ENCODE measurements around the gene ATP6V1D. TPM values are rescaled to one million over a fixed set of nuclear protein-coding genes. Genes with fewer than 3 reads are reported as not detected.

The ATP6V1D gene
- total RNA-seq, 1 experiment from 2014 or later = 77.4 TPM

- no peaks in the 10 kb centered on the region for H3K9me3 ChIP-seq
- H3K4me3 ChIP-seq (ENCODE audit: low read depth, low read length) = no peak overlapping the region
- H3K9me3 Mint-ChIP-seq (ENCODE audit: unreplicated experiment) = peaks cover 10% of the 10 kb centered on the region
- no peaks in the 10 kb centered on the region for H3K36me3 ChIP-seq (ENCODE audit: control insufficient read depth, insufficient read depth, low read length)
- no peak for TF ChIP-seq CTCF (IDR thresholded peaks at IDR 0.05; ENCODE audit: insufficient read depth in 1 of 2, low read depth in 1 of 2, low read length in 1 of 2, severe bottlenecking in 1 of 2, unreplicated experiment in 1 of 2)
- intact Hi-C loops (cut with micrococcal nuclease; ENCODE audit: unreplicated experiment) = no loop called here
- H3K27me3 ChIP-seq (replicated peaks; ENCODE audit: control insufficient read depth, insufficient read depth, low read length) = no peaks in the 10 kb centered on the region
- no TSS peak for BruUV-seq (replicated peaks)
- peak overlapping the region; percentile 93 for H3K27ac Mint-ChIP-seq (ENCODE audit: unreplicated experiment)
- no peak for DNase-seq
- H3K27me3 Mint-ChIP-seq (ENCODE audit: insufficient read depth, unreplicated experiment) = no peaks in the 10 kb centered on the region
- ChIA-PET CTCF (interaction anchor here (0.8 to 1.0 kb wide), 2 partner anchors 36 to 131 kb away, joined by 3 read pairs; partner anchors contain the start of gene ATP6V1D), POLR2A (no interaction called here)
- H3K4me3 Mint-ChIP-seq (ENCODE audit: unreplicated experiment) = no peak overlapping the region
- peaks cover 21% of the 10 kb centered on the region for H3K4me1 Mint-ChIP-seq (ENCODE audit: low read depth, unreplicated experiment)
- H3K36me3 Mint-ChIP-seq (ENCODE audit: insufficient read depth, unreplicated experiment) = peaks cover 30% of the 10 kb centered on the region
- H3K4me1 ChIP-seq = peaks cover 22% of the 10 kb centered on the region
These were observed 36.2 kb upstream of the ATP6V1D start for GRCh38 chr14:67395876-67396189.

GRCh38 chr14:67395086-67395875 lies 35.7 kb upstream of the ATP6V1D start:
- POLR2A ChIA-PET = no interaction called here
- intact Hi-C loops (cut with micrococcal nuclease; ENCODE audit: unreplicated experiment) = no loop called here
- Mint-ChIP-seq H3K36me3 (ENCODE audit: insufficient read depth, unreplicated experiment) (peaks cover 31% of the 10 kb centered on the region), H3K4me3 (ENCODE audit: unreplicated experiment) (no peak overlapping the region), H3K27me3 (ENCODE audit: insufficient read depth, unreplicated experiment) (no peaks in the 10 kb centered on the region), H3K4me1 (ENCODE audit: low read depth, unreplicated experiment) (peaks cover 21% of the 10 kb centered on the region), H3K9me3 (ENCODE audit: unreplicated experiment) (peaks cover 10% of the 10 kb centered on the region), H3K27ac (ENCODE audit: unreplicated experiment) (peak overlapping the region; percentile 93)
- no peaks in the 10 kb centered on the region for H3K9me3 ChIP-seq
- peaks cover 22% of the 10 kb centered on the region for H3K4me1 ChIP-seq
- no peak for TF ChIP-seq CTCF (IDR thresholded peaks at IDR 0.05; ENCODE audit: insufficient read depth in 1 of 2, low read depth in 1 of 2, low read length in 1 of 2, severe bottlenecking in 1 of 2, unreplicated experiment in 1 of 2)
- no TSS peak for BruUV-seq (replicated peaks)
- CTCF ChIA-PET = interaction anchor here (1.0 kb wide), 1 partner anchor 36 kb away, joined by 3 read pairs; the partner anchor contains the start of gene ATP6V1D
- DNase-seq = no peak
- H3K4me3 ChIP-seq (ENCODE audit: low read depth, low read length) = no peak overlapping the region
- no peaks in the 10 kb centered on the region for H3K27me3 ChIP-seq (replicated peaks; ENCODE audit: control insufficient read depth, insufficient read depth, low read length)
- no peaks in the 10 kb centered on the region; the same call in none of the 2 replicates for H3K36me3 ChIP-seq (ENCODE audit: control insufficient read depth, insufficient read depth, low read length)

GRCh38 chr14:67393689-67394088 lies 34.1 kb upstream of the ATP6V1D start:
- no peak overlapping the region for H3K27ac Mint-ChIP-seq (ENCODE audit: unreplicated experiment)
- no peak for TF ChIP-seq CTCF (IDR thresholded peaks at IDR 0.05; ENCODE audit: insufficient read depth in 1 of 2, low read depth in 1 of 2, low read length in 1 of 2, severe bottlenecking in 1 of 2, unreplicated experiment in 1 of 2)
- peaks cover 10% of the 10 kb centered on the region for H3K9me3 Mint-ChIP-seq (ENCODE audit: unreplicated experiment)
- ChIA-PET CTCF (no interaction called here), POLR2A (no interaction called here)
- Histone ChIP-seq H3K36me3 (ENCODE audit: control insufficient read depth, insufficient read depth, low read length) (no peaks in the 10 kb centered on the region; the same call in none of the 2 replicates), H3K4me3 (ENCODE audit: low read depth, low read length) (no peak overlapping the region), H3K27me3 (replicated peaks; ENCODE audit: control insufficient read depth, insufficient read depth, low read length) (no peaks in the 10 kb centered on the region), H3K4me1 (peaks cover 22% of the 10 kb centered on the region), H3K9me3 (no peaks in the 10 kb centered on the region)
- H3K27me3 Mint-ChIP-seq (ENCODE audit: insufficient read depth, unreplicated experiment) = no peaks in the 10 kb centered on the region
- intact Hi-C loops (cut with micrococcal nuclease; ENCODE audit: unreplicated experiment) = no loop called here
- no peak for DNase-seq
- no TSS peak for BruUV-seq (replicated peaks)
- peaks cover 13% of the 10 kb centered on the region for H3K4me1 Mint-ChIP-seq (ENCODE audit: low read depth, unreplicated experiment)
- H3K4me3 Mint-ChIP-seq (ENCODE audit: unreplicated experiment) = no peak overlapping the region
- peaks cover 36% of the 10 kb centered on the region for H3K36me3 Mint-ChIP-seq (ENCODE audit: insufficient read depth, unreplicated experiment)
